K562 (cell line): ENCODE measurements around the gene KLF13. TPM values are rescaled to one million over a fixed set of nuclear protein-coding genes. Genes with fewer than 3 reads are reported as not detected.

Experiments
- ATAC-seq: fragments of 200-7000 bp; cut with Tn5 transposase; 3 replicates; pipeline ENCODE4 v1.9.1; 2020; ENCODE audit warnings: moderate library complexity
- BruUV-seq: library from RNA; stranded (reverse); fragments of 400-500 nt; replicated peaks from 2 replicates; lab custom pipeline; 2021; lab: Mats Ljungman, UMichigan
- CTCF ChIA-PET: fragments of 300-600 bp; formaldehyde crosslinking; extraction: SDS; loops from one replicate; lab custom pipeline; 2021; ENCODE audit warnings: low intra/inter-chr PET ratio; lab: Yijun Ruan, JAX
- POLR2A ChIA-PET: fragments of 300-600, 350-650 bp; sonication (Branson Sonifier 250); formaldehyde crosslinking; extraction: SDS; loops from one replicate; lab custom pipeline; 2021; ENCODE audit warnings: antibody characterized with exemption, inconsistent platforms; lab: Yijun Ruan, JAX
- DNase-seq, 4 experiments: peaks; one replicate each; pipeline versions ENCODE4 v3.0.0 to v3.0.0-alpha.2; 2011 to 2018; ENCODE audit warnings: low spot score in 3 of 4, mixed read lengths in 3 of 4; ENCODE audit errors: extremely low read depth in 1 of 4
- FAIRE-seq: peaks from 2 replicates; lab custom pipeline; 2011; peaks lifted over from hg19 to GRCh38; lab: Jason Lieb, UNC
- H2AFZ ChIP-seq: 2 replicates; pipeline ENCODE4 v1.6.0; 2011; ENCODE audit warnings: low read depth, low read length, control low read depth, inconsistent platforms
- H3K27ac ChIP-seq: fragments of 200-600 bp; 3 replicates; pipeline ENCODE4 v1.8.0; 2011; ENCODE audit warnings: low read depth, mild to moderate bottlenecking, control low read depth, inconsistent platforms, low read length, moderate library complexity, mixed read lengths; ENCODE audit errors: extremely low read depth
- H3K27me3 ChIP-seq, 2 experiments: fragments of 300-600 bp in 1 of 2; 2 replicates in 1 of 2; 3 replicates in 1 of 2; pipeline versions ENCODE4 v1.6.0 to v1.8.0; 2011; ENCODE audit warnings: inconsistent platforms in 2 of 2, low read length in 2 of 2, mild to moderate bottlenecking in 1 of 2, mixed read lengths in 1 of 2, moderate library complexity in 1 of 2; ENCODE audit not compliant: control insufficient read depth in 2 of 2, insufficient read depth in 2 of 2
- H3K36me3 ChIP-seq: fragments of 300-600 bp; 3 replicates; pipeline ENCODE4 v1.8.0; 2011; ENCODE audit warnings: mild to moderate bottlenecking, low read length, inconsistent platforms; ENCODE audit not compliant: control insufficient read depth, insufficient read depth
- H3K4me1 ChIP-seq, 2 experiments: fragments of 200-600 bp in 1 of 2; replicated peaks in 1 of 2; 2 replicates in 1 of 2; 3 replicates in 1 of 2; pipeline versions ENCODE4 v1.5.1 to v1.8.0; 2011; ENCODE audit warnings: inconsistent platforms in 2 of 2, low read length in 2 of 2, mild to moderate bottlenecking in 1 of 2, mixed read lengths in 1 of 2, moderate library complexity in 1 of 2; ENCODE audit not compliant: control insufficient read depth in 2 of 2, insufficient read depth in 2 of 2
- H3K4me2 ChIP-seq: 2 replicates; pipeline ENCODE4 v1.6.1; 2011; ENCODE audit warnings: low read length, control low read depth, inconsistent platforms, mixed read lengths; ENCODE audit not compliant: insufficient read depth
- H3K4me3 ChIP-seq: fragments of 200-600 bp; sonication (generic), shearing (Covaris generic); 2 replicates; pipeline ENCODE4 v1.5.1; 2016; ENCODE audit warnings: control low read depth, inconsistent platforms
- H3K79me2 ChIP-seq: fragments of 200-600 bp; 3 replicates; pipeline ENCODE4 v1.8.0; 2011; ENCODE audit warnings: low read length, inconsistent platforms; ENCODE audit not compliant: control insufficient read depth, insufficient read depth
- H3K9ac ChIP-seq, 2 experiments: 2 replicates each; pipeline versions ENCODE4 v1.6.0 to v1.6.1; 2011; ENCODE audit warnings: low read depth in 2 of 2, low read length in 2 of 2, control low read depth in 1 of 2, inconsistent platforms in 1 of 2, mild to moderate bottlenecking in 1 of 2, mixed read lengths in 1 of 2; ENCODE audit not compliant: insufficient read depth in 1 of 2
- H3K9me1 ChIP-seq: one replicate; pipeline ENCODE4 v1.6.0; 2011; ENCODE audit warnings: inconsistent platforms, mild to moderate bottlenecking, low read length, moderate library complexity; ENCODE audit not compliant: control insufficient read depth, insufficient read depth
- H3K9me3 ChIP-seq: replicated peaks from 2 replicates; pipeline ENCODE4 v1.5.1; 2011; ENCODE audit warnings: low read depth, low read length, inconsistent platforms; ENCODE audit not compliant: control insufficient read depth, insufficient read depth
- H4K20me1 ChIP-seq: replicated peaks from 2 replicates; pipeline ENCODE4 v1.6.1; 2011; ENCODE audit warnings: low read length, inconsistent platforms, mixed read lengths; ENCODE audit not compliant: control insufficient read depth, insufficient read depth
- E4F1 ChIP-seq: fragments of 250-450 bp; sonication (Bioruptor Pico); IDR thresholded peaks from 2 replicates; pipeline ENCODE4 v1.5.0; 2021; ENCODE audit warnings: mild to moderate bottlenecking, borderline replicate concordance
- GABPB2 ChIP-seq: fragments of 250-450 bp; sonication (Bioruptor Pico); conservative IDR thresholded peaks from 2 replicates; pipeline ENCODE4 v1.5.1; 2021; ENCODE audit warnings: mild to moderate bottlenecking
- HOXB6 ChIP-seq: fragments of 250-450 bp; sonication (Bioruptor Pico); IDR thresholded peaks from 2 replicates; pipeline ENCODE4 v1.5.1; 2022; ENCODE audit warnings: mild to moderate bottlenecking, borderline replicate concordance
- IRF2 ChIP-seq: sonication (generic); formaldehyde crosslinking; IDR thresholded peaks from 2 replicates; pipeline ENCODE4 v1.8.1; 2022; ENCODE audit warnings: mild to moderate bottlenecking, missing genetic modification reagents
- MBD1 ChIP-seq: fragments of 250-450 bp; sonication (Bioruptor Pico); IDR thresholded peaks from 2 replicates; pipeline ENCODE4 v1.8.0; 2022; ENCODE audit warnings: inconsistent platforms
- NFE2 ChIP-seq: IDR thresholded peaks from 2 replicates; pipeline ENCODE4 v1.6.1; 2014; ENCODE audit warnings: antibody characterized with exemption, low read depth
- PHTF2 ChIP-seq: fragments of 250-450 bp; sonication (Bioruptor Pico); IDR thresholded peaks from 2 replicates; pipeline ENCODE4 v1.5.0; 2021; ENCODE audit warnings: mild to moderate bottlenecking
- SNIP1 ChIP-seq: fragments of 450-650 bp; IDR thresholded peaks from 2 replicates; pipeline ENCODE4 v1.7.1; 2017; ENCODE audit warnings: low read depth, mild to moderate bottlenecking
- ZBTB26 ChIP-seq: fragments of 450-650 bp; formaldehyde crosslinking; IDR thresholded peaks from 2 replicates; pipeline ENCODE4 v1.4.0; 2022; ENCODE audit warnings: missing genetic modification characterization
- ZBTB7A ChIP-seq: IDR thresholded peaks from 2 replicates; pipeline ENCODE4 v1.6.1; 2011; ENCODE audit warnings: low read depth, mild to moderate bottlenecking, low read length, moderate library complexity, borderline replicate concordance; ENCODE audit not compliant: control insufficient read depth
- ZNF146 ChIP-seq: IDR thresholded peaks from one replicate; pipeline ENCODE4 v1.6.1; 2018; ENCODE audit warnings: missing compliant biosample characterization; ENCODE audit not compliant: unreplicated experiment
- ZNF717 ChIP-seq: fragments of 250-450 bp; sonication (Bioruptor Pico); IDR thresholded peaks from 2 replicates; pipeline ENCODE4 v1.5.0; 2021
- WGBS: fragments of 100-300 bp; shearing (Covaris generic); methylation state at CpG from one replicate; pipeline ENCODE4 v1.1.6; 2016; ENCODE audit warnings: low coverage, mixed read lengths; ENCODE audit not compliant: insufficient coverage; ENCODE audit errors: missing lambda C conversion rate; 5-methylcytosine and 5-hydroxymethylcytosine counted together
- in situ Hi-C: fragments of 300-500 bp; cut with MboI; formaldehyde crosslinking; loops from 4 replicates; pipeline ENCODE4 v1.15.0; 2018; ENCODE audit warnings: inconsistent platforms, mixed read lengths
- intact Hi-C: fragments of 100-400 bp; cut with micrococcal nuclease; formaldehyde crosslinking; loops from 2 replicates; pipeline ENCODE4 v1.14.2; 2022
- polyA plus RNA-seq, 8 experiments: library from polyadenylated mRNA; depleted of rRNA in 4 of 8; stranded (reverse) in 5 of 8; unstranded in 3 of 8; fragments of >200 nt; fragmentation: Nextera tagmentation in 2 of 8; fragmentation: Illumina TruSeq in 1 of 8; extraction: Ambion mirVana in 2 of 8; extraction: Trizol in 1 of 8; gene quantifications; 2 replicates each; pipeline versions ENCODE4 v1.2.1 to v1.2.3, GENCODE V29; 2011 to 2014; ENCODE audit warnings: inconsistent platforms in 1 of 8, missing spikeins in 1 of 8
- total RNA-seq, 7 experiments: library from RNA; depleted of rRNA in 6 of 7; stranded (reverse); fragments of >200 nt in 6 of 7; fragmentation: Illumina TruSeq in 2 of 7; extraction: Trizol in 2 of 7; gene quantifications; 2 replicates each; pipeline versions ENCODE4 v1.2.1 to v1.2.3, GENCODE V29; 2011 to 2021; ENCODE audit warnings: low replicate concordance in 1 of 7

Gene KLF13
- total and polyA plus RNA-seq, 9 of the 15 experiments (the other 6 are each of a cell fraction or from before 2014, with no cell fraction given): 1.8 to 10.5 (median 4.8) TPM

GRCh38 chr15:31401282-31401681, 74.6 kb downstream of the KLF13 start:
- POLR2A ChIA-PET: no interaction called here
- Histone ChIP-seq H3K36me3 (no peaks in the 10 kb centered on the region), H3K79me2 (no peaks in the 10 kb centered on the region), H2AFZ (no peak overlapping the region), H4K20me1 (no peaks in the 10 kb centered on the region), H3K9me1 (no peaks in the 10 kb centered on the region), H3K9ac (no peak overlapping the region), H3K4me1 (peaks cover 0 to 16% of the 10 kb centered on the region in 2 experiments; a peak in 2 of 5 replicates), H3K9me3 (no peaks in the 10 kb centered on the region), H3K4me2 (no peak overlapping the region), H3K4me3 (no peak overlapping the region), H3K27me3 (peaks cover 6 to 30% of the 10 kb centered on the region in 2 experiments), H3K27ac (no peak overlapping the region)
- intact Hi-C loops: no loop called here
- TF ChIP-seq ZBTB7A (no peak), GABPB2 (CRISPR knock-in tag) (no peak), ZBTB26 (CRISPR knock-in tag) (no peak), SNIP1 (no peak)
- in situ Hi-C loops: no loop called here
- DNase-seq (no peak), ATAC-seq (no peak), FAIRE-seq (no peak)
- CTCF ChIA-PET: no interaction called here
- 5% methylated on average over 8 of the region's 8 CpGs for WGBS
- no TSS peak for BruUV-seq

GRCh38 chr15:31402003-31402402, 75.4 kb downstream of the KLF13 start:
- POLR2A ChIA-PET: no interaction called here
- CTCF ChIA-PET: no interaction called here
- no peaks in the 10 kb centered on the region for H3K79me2 ChIP-seq
- no peak for TF ChIP-seq E4F1 (CRISPR knock-in tag)
- TF ChIP-seq MBD1: no peak
- TF ChIP-seq IRF2 (CRISPR knock-in tag): no peak
- TF ChIP-seq HOXB6: no peak
- no peak for TF ChIP-seq ZNF146 (CRISPR knock-in tag)
- no peak for TF ChIP-seq ZNF717 (CRISPR knock-in tag)
- TF ChIP-seq NFE2: no peak
- no peak for TF ChIP-seq PHTF2

More at GRCh38 chr15:31402003-31402402, 75.4 kb downstream of the KLF13 start:
- Histone ChIP-seq H3K9me1 (no peaks in the 10 kb centered on the region), H3K4me2 (no peak overlapping the region), H3K27me3 (peaks cover 6 to 30% of the 10 kb centered on the region in 2 experiments), H4K20me1 (no peaks in the 10 kb centered on the region), H3K4me3 (no peak overlapping the region), H3K9ac (peak overlapping the region in 1 of 2 experiments; percentile 9; a peak in 1 of 4 replicates), H2AFZ (no peak overlapping the region), H3K36me3 (no peaks in the 10 kb centered on the region), H3K27ac (no peak overlapping the region), H3K4me1 (peaks cover 0 to 16% of the 10 kb centered on the region in 2 experiments; a peak in 2 of 5 replicates), H3K9me3 (no peaks in the 10 kb centered on the region)
- DNase-seq: no peak
- no peak for FAIRE-seq
- BruUV-seq: no TSS peak
- 5% methylated on average over 8 of the region's 8 CpGs for WGBS
- intact Hi-C loops (no loop called here), in situ Hi-C loops (no loop called here)
- ATAC-seq: no peak
